Activated CD4-positive, alpha-beta T cell treated with anti-CD3 and anti-CD28 coated beads for 24 hours (primary cell): ENCODE data around the gene MREG.
"Not testable (repeated sequence)": the region's sequence is repeated elsewhere in the genome, so short reads cannot be mapped to it uniquely, and the experiment has no call there.

ENCODE experiments used
- DNase-seq, 2 donors: peaks; one replicate each; pipeline ENCODE4 v3.0.0-alpha.2; 2020; ENCODE audit warnings: low read depth in 2 of 2

The MREG gene

DNA sequence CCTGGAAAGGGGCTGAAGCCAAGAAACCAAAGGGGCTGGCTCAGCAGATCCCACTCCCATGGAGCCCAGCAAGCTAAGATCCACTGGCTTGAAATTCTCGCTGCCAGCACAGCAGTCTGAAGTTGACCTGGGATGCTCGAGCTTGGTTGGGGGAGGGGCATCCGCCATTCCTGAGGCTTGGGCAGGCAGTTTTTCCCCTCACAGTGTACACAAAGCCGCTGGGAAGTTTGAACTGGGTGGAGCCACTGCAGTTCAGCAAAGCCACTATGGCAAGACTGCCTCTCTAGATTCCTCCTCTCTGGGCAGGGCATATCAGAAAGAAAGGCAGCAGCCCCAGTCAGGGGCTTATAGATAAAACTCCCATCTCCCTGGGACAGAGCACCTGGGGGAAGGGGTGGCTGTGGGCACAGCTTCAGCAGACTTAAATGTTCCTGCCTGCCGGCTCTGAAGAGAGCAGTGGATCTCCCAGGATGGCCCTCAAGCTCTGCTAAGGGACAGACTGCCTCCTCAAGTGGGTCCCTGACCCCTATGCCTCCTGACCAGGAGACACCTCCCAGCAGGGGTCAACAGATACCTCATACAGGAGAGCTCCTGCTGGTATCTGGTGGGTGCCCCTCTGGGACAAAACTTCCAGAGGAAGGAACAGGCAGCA, 24.7 kb downstream of the MREG start:
- DNase-seq: not testable (repeated sequence)

GRCh38 chr2:215985257-215985656, 28.1 kb downstream of the MREG start:
- no peak for DNase-seq

GRCh38 chr2:215984661-215985060, 28.7 kb downstream of the MREG start:
- DNase-seq: no peak

GRCh38 chr2:215983581-215984351, 29.6 kb downstream of the MREG start:
- no peak for DNase-seq

DNA sequence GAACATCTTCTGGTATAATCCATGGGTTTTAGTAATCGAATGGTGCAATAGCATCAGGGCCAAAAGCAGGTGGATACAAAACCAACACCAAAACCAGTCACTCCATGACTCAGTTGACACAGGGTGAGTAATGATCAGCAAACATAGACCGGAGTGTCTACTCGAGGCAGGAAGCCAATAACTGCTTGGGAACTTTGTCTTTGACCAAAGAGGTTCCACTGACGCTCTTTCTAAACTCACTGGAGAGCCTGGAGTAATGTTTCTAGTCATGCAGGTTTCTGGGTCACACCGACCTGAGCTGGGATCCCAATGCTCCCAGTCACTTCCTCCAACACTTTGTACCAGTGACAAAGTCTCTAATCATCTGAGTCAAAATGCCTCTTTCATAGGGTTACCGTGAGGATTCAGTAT, 30.9 kb downstream of the MREG start:
- DNase-seq: peak in 1 of 2 donors; percentile 3

GRCh38 chr2:215981115-215981514, 32.2 kb downstream of the MREG start:
- DNase-seq: no peak

DNA sequence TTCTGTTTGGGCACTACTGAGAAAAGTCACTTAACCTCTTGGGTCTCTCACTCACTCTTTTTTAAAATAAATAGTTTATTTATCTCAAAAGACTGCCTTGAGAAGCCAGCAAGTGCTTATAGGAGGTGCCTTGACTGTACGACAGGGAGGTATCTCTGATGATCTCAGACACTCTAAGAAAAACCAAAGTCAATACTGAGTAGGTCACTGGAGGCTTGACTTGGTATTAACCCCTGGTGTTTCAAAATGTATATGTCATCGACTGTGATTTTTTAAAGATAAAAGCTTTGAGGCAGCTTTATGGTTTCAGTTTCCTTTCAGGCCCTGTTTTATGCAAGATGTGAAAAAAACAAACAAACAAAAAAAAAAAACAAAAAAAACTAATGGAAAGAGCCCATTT, 33.7 kb downstream of the MREG start:
- no peak for DNase-seq

DNA sequence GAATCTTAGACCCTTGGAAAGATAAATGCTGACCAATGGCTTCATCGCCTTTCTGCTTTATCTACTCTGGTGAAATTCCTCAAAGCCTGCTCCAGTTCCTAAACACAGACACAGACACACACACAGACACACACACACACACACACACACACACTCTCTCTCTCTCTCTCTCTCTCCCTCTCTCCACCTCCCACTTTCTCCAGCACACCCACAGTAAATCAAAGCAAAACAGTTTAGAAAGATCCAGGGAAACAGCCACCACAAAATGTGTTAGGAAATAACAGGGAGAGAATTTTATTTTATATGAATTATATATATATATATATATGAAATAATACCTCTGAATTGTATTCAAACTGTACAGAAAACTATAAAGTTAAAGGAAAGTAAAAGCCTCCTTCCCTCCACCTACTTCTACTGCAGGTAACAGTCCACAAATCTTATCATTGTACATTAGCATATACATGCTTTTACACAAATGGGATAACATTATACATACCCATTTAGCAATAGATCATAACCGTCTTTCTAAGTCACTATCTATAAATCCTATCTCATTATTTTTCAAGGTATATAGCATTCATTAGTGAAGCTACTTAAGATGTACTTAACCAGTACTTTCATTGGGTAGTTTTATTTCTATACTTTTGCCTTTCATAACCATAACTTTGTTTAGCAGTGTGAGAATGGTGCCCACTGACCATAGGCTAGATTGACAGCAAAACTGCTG, 38.5 kb downstream of the MREG start:
- no peak for DNase-seq

GRCh38 chr2:215973954-215974699, 39.2 kb downstream of the MREG start:
- no peak for DNase-seq

DNA sequence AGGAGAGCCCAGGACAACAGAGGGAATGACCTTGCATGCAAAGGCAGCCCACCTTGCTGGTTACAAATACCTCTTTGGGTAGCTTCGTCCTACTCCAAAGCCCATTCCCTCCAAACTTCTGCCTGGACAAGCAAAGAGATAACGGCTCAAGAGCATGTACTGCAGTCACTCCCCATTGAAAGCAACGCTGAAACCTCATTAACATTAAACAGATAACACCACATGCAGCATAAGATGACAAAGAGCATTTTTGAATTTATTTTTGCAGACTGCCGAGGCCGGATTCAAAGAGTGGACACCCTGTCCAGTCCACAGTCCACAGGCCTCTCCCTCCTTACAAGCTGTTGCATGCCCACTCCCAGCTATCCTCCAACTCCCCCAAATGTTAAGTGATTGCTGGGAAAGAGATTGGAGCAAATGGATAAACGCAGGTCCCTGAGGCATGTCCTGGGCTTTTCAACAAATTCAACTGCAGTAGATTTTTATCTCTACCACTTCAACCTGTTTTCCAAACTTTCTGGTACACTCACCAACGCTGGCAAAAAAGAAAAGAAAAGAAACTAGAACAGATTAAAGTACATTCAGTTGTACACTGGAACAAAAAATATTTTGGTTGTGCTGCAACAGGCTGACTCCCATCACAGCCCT, 40.1 kb downstream of the MREG start:
- no peak for DNase-seq

- DNase-seq: no peak
Observed at GRCh38 chr2:215971671-215972070, 41.7 kb downstream of the MREG start.

DNA sequence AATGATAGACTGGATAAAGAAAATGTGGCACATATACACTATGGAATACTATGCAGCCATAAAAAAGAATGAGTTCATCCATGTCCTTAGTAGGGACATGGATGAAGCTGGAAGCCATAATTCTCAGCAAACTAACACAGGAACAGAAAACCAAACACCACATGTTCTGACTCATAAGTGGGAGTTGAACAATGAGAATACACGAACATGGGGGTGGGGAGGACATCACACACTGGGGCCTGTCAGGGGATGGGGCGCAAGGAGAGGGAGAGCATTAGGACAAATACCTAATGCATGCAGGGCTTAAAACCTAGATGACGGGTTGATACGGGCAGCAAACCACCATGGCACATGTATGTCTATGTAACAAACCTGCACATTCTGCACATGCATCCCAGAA, 42.5 kb downstream of the MREG start:
- DNase-seq: not testable (repeated sequence)

GRCh38 chr2:215970425-215970824, 42.9 kb downstream of the MREG start:
- peak in 1 of 2 donors; percentile 3 for DNase-seq

DNA sequence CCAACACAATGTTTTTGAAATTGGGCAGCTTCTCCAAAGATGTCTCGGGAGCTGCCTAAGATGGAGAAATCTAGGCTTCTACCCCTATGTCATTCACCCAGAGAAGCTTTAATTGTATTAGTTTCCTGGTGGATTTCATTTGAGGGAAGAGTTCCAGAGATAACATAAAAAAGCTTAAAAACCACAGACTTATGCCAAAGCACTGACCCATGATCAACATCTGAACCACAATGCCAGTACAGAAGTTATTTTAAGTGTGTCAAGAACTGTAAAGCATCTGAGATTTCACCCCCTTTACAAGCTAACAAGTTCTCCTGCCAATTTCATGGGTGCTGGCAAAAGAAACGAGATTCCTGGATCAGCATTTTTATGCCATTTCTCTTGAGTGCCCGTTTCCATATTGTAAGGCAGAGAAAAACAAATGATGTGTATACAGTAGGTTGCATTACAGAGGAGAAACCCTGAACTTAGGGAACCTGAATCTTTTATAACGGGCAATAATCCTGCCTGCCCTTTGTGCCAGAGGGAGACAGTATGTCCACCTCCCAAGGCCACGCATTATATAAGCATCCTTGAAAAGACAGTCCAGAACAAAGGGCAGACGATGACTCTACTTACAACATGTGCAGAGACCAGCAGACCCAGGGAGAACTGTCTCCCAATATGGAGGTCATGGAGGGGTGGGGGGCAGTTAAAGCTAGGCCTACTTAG, 44.1 kb downstream of the MREG start:
- no peak for DNase-seq

DNA sequence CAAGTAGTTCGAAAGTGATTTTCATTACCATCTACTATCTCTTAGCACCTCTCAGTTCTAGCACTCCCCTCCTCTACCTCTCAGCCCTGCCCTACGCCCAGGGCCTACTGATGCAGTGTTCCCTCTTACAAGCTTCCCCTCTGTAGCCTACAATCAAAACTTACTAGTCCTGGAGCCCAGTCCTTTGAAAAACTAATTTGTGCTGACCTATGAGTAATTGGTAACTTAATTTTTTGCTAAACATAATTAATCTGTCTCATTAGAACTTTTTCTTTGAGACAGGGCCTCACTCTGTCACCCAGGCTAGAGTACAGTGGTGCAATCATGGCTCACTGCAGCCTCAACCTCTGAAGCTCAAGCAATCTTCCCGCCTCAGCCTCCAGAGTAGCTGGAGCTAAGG, 44.9 kb downstream of the MREG start:
- DNase-seq: no peak

GRCh38 chr2:215967590-215968378, 45.6 kb downstream of the MREG start:
- DNase-seq: no peak

- DNase-seq: no peak
Observed at GRCh38 chr2:215966951-215967350, 46.4 kb downstream of the MREG start.

DNA sequence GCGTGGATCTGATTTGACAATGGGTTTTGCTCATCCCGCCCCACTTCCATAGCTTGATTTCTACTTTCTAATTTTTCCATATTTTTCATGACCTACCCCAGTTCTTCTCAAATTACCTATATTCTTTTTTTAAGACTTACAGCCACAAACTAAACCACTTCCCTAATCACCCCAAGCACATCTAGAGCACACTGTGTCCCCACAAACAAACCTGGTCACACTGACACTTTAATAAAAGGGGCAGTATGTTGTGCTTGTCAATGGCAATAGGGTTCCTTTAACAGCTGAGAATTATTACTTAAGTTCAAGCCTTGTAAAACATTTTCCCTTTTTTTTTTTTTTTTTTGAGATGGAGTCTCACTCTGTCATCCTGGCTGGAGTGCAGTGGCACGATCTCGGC, 47.1 kb downstream of the MREG start:
- DNase-seq: no peak

GRCh38 chr2:215965532-215966165, 47.7 kb downstream of the MREG start:
- DNase-seq: no peak

DNA sequence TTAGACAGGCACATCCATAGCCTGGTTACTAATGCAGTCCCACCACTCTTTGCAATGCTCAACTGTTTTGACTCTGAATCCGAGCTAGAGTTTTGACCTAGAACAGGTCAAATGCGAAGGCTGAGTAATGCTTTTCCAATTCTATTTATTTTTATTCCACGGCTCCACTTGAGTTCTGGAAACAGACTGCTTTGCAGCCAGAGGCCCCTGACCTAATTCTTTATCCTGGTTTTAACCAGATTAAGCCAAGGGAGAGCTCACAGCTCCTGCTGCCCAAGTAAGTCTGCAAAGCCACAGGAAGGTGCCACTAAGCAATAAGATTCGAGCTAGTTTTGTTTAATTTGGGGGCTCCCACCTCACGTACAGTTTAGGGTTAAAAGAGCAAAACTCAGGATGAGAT, 51.4 kb downstream of the MREG start:
- no peak for DNase-seq
